SKM-1 (cell line): ENCODE data around the gene CPA1.

Source experiments
- DNase-seq: peaks from one replicate; lab custom pipeline; 2025; ENCODE audit not compliant: unreplicated experiment; lab: John Stamatoyannopoulos, UW

The CPA1 gene

DNA sequence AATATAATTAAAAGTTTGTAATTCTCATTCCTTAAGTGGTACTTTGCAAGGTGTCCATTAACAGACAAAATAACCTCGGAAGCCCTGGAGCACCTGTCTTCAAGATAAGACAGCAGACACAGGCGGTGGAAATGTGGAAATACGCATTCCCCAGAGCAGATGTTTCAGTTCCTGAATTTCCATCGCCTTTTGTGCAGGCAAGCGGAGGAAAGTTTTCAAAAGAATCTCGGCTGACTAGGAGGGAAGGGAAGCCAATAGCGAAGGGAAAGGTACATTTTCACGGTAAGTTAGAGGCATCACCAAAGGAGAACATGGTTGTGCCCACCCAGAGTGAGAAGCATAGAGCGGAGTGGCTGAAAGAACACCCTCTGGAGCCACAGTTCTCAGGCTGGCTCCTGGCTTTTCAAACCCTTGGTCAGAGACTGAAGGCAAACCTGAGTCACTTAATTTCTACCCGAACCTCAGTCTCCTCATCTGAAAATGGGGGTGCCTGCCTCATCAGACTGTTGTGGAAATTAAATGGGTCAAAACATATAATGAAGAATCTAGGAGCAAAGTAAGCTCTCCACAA, 13.6 kb downstream of the CPA1 start:
- no peak for DNase-seq

DNA sequence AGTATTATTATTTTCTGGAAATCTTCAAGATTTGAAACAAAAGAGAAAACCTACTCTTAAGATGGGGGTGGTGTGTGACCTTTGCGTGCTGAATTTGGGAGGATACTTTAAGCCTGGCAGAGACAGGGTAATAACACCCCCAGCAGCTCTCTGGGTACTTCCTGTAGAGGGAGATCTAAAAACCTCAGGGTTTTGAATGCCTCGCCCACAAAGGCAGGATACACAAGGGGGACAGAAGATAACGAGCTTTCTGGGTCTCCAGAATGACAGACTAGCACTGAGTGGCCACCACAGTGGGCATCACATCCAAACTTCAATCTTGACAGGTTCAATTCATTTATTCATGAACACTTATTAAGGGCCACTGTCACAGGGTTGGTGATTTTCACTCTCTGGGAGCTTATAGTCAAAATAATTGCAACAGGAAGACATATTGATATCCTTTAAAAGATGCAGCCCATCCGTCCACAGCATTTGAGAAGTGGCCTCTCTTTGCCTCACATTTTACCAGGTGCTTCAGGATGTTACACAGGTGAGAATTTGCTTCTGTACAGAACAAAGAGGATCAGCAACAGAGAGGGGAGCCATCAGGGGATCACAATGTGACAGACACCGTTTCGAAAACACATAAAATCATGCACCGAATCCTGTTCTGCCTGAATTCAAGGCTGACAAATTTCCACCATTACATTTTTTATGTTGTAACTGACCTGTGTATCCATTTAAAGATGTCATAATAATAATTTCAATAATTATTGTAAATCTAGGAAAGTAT, 14.3 kb downstream of the CPA1 start:
- no peak for DNase-seq

GRCh38 chr7:130395421-130395820, 15.1 kb downstream of the CPA1 start:
- no peak for DNase-seq

GRCh38 chr7:130396109-130396508, 15.8 kb downstream of the CPA1 start:
- no peak for DNase-seq

- no peak for DNase-seq
These were observed 16.9 kb downstream of the CPA1 start for GRCh38 chr7:130397051-130397757.

DNA sequence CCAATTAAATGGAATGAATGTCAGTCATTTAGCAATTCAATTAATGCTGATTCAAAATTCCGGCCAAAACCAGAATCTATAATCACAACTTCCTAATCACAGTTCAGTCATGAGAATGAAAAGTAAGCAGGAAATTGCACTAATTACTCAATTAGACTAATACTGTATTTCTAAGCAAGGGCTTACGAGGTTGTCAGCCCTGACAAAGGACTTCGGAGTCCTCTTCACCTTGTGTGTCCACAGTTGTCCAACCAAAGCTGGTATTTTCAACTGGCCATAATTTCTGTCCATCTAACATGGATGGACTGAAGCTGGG, 17.4 kb downstream of the CPA1 start:
- no peak for DNase-seq

- DNase-seq: no peak
These were observed 18.3 kb downstream of the CPA1 start for GRCh38 chr7:130398526-130399090.

- DNase-seq: no peak
These were observed 19.9 kb downstream of the CPA1 start for GRCh38 chr7:130400120-130400572.

GRCh38 chr7:130401101-130401500, 20.8 kb downstream of the CPA1 start:
- no peak for DNase-seq

- DNase-seq: no peak
These were observed 21.3 kb downstream of the CPA1 start for GRCh38 chr7:130401578-130401977.

GRCh38 chr7:130405003-130405402, 24.7 kb downstream of the CPA1 start:
- no peak for DNase-seq

DNA sequence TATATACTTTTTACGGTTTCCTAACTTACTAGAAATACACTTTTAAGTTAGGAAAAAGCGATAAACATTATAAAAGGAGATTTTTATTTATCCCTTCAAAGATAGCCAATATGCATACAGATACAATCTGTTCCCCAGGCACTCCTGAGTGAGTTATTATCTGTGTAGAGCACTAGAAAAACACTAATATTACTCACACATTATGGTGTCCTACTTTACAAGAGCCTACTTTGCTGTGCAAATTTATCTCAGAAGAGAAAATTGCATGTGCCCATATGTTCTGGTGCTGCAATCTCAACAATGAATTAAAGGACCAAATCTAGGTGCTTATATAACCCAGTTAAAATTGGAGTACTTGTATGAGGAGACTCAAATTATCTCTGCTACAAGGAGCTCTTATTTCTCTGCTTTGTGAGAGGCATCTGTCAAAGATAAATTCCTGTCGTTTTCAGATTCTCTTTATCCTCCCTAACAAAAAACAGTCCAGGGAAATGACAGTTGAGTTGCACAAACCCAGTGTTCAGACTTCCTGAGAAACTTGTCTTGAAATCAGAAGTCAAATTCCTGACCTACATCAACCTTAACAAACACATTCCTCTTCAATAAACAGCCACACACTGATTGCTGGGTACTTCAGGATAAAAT, 28.9 kb downstream of the CPA1 start:
- DNase-seq: no peak

GRCh38 chr7:130409712-130410072, 29.4 kb downstream of the CPA1 start:
- no peak for DNase-seq

- DNase-seq: no peak
These were observed 30.7 kb downstream of the CPA1 start for GRCh38 chr7:130410868-130411541.

- DNase-seq: no peak
These were observed 32.9 kb downstream of the CPA1 start for GRCh38 chr7:130413201-130413600.

DNA sequence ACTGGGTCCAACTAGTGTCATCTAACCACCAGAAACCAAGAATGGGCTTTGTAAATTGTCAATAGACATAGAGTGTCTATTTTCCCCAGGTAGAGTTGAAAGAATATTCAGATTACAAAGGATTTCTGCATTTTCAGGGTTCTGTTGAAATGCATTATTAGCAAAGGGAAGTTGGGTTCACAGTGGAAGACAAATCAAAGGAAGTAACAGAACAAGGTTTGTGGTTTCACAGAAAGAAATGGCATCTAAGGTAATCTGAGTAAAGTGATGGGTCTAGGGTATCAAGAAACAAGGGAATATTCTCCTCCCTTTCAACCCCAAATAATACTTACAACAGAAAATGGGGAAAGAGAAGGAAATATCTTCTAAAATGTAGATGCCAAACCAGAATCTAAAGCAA, 34.7 kb downstream of the CPA1 start:
- peak; percentile 27 for DNase-seq

DNA sequence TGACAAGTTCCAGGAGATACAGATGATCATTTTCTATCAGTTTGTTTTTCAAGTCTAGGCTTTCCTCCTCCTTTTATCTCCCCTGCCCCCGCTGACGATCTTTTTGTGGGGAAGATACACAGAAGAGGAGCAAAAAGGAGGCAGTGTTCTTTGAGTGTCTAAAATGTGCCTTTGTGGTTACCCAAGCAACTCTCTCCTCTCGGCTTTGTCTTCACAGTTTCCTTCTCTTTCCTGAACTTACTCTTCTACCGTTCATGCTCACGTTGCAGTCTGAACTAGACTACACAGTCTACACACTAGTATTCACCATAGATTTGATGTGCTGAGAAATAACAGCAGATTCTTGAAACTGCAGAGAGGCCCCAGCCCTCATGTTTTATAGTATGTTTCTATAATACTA, 36.9 kb downstream of the CPA1 start:
- no peak for DNase-seq

GRCh38 chr7:130418306-130418705, 38.0 kb downstream of the CPA1 start:
- no peak for DNase-seq

- DNase-seq: no peak
These were observed 39.4 kb downstream of the CPA1 start for GRCh38 chr7:130419658-130420057.

DNA sequence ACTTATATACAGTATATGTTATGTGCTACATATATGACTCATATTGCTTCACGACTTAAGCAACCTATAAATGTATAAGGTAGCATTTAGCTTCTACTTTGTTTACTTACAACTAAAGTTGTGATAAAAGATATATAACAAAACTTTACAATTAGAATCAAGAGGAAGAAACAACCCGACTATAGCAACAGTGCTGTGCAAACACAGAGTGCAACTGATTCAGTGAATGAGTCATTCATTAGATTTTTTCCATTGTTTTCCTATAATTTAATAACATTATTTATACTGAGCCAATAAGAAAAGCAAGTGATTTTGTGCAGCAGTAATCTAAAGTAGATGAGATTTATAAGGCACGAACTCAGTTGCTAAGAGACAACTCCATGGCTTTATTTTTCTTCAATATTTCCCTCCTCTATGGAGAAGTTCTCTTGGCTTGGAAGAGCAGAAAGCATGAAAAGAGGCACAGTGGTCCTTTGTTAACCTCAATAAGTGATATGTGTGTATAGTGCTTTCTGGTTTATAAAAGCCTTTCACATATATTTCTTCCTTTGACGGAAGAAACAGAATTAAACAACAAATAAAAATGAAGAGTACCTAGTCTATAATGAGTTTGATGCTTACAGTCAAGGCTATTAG, 40.8 kb downstream of the CPA1 start:
- no peak for DNase-seq

DNA sequence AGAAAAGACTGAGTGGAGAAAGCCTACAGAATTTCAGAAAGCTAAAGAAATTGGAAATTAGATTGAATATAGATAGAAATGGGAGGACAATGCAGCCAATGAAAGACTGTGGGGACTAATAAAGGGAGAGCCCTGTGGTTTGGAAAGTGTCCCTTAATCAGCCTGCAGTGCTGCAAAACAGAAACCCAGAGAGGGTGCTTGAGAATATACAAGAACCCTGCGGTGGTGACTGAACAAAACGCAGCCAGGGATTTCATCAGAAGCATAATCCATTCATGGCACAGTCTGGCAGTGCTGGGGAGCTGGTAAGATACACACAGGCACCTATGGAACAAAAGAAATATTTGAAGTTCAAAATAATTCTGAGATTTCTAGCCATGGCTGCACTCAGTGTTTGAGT, 41.4 kb downstream of the CPA1 start:
- DNase-seq: no peak
